ENCODE results near the gene CANX. TPM values are rescaled to one million over a fixed set of nuclear protein-coding genes. Genes with fewer than 3 reads are reported as not detected.

CANX gene
- total RNA-seq, 1 donor from 2014 or later = 514 TPM

DNA sequence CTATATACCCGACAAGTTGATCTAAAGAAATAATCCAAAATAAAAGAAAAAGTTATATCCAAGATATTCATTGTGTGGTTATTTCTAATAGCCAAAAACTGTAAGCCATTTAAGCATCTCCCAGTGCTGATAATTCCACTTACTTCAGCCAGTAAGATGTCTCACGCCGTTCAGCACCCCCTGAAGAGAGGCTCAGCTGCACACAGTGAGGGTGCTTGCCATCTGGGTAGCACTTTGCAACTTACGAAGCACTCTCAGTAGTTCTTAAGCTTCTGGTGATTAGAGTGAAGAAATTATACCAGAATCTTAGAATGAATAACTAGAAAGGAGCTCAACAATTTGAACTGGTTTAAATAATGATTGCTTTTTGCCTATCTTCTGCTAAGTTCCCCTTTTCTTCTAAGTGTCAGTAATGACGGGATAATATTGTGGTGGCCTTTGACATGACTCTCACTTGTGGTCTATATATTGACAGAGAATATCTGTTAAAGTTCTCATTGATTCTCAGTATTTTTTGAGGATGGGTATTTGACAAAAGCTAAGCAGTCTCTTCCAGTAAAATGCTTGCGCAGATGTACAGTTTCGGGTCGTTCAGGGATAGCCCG, 68.8 kb downstream of the CANX start:
- Mint-ChIP-seq H3K9me3 (no peaks in the 10 kb centered on the region), H3K4me1 (peaks cover 18% of the 10 kb centered on the region), H3K27ac (no peak overlapping the region), H3K4me3 (no peak overlapping the region), H3K36me3 (ENCODE audit: low read depth) (peaks cover 42% of the 10 kb centered on the region), H3K27me3 (no peaks in the 10 kb centered on the region)
- intact Hi-C loops (cut with micrococcal nuclease) = no loop called here
- DNase-seq = no peak

DNA sequence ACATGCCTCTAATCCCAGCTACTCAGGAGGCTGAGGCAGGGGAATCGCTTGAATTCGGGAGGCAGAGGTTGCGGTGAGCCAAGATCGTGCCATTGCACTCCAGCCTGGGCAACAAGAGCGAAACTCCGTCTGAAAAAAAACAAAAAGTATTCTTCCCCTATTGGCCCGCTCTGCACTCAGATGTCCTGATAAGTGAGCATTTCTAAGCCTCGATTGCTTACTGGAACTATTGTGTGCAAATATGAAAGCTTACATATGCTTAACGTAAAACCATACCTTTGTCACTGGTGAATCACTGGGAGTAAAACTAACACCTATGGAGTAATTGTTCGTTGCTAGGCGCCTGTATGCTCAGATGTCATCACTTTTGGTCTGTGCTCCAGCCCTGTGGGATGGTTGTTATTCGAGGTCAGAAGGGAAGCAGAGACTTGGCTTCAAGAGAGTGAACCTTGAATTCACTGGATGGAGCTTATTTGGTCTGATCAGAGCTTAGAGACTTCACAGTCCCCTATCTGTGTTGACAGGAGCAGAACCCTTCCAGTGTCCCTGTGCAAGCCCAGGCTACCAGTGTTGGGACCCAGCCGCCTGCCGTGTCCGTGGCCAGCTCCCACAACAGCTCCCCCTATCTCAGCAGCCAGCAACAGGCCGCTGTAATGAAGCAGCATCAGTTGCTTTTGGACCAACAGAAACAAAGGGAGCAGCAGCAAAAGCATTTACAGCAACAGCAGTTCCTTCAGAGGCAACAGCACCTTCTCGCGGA, 69.7 kb downstream of the CANX start:
- peaks cover 51% of the 10 kb centered on the region for H3K36me3 Mint-ChIP-seq (ENCODE audit: low read depth)
- H3K4me3 Mint-ChIP-seq = no peak overlapping the region
- H3K27me3 Mint-ChIP-seq = no peaks in the 10 kb centered on the region
- H3K4me1 Mint-ChIP-seq = peaks cover 10% of the 10 kb centered on the region
- no peaks in the 10 kb centered on the region for H3K9me3 Mint-ChIP-seq
- no peak for DNase-seq
- intact Hi-C loops (cut with micrococcal nuclease) = no loop called here
- H3K27ac Mint-ChIP-seq = no peak overlapping the region

DNA sequence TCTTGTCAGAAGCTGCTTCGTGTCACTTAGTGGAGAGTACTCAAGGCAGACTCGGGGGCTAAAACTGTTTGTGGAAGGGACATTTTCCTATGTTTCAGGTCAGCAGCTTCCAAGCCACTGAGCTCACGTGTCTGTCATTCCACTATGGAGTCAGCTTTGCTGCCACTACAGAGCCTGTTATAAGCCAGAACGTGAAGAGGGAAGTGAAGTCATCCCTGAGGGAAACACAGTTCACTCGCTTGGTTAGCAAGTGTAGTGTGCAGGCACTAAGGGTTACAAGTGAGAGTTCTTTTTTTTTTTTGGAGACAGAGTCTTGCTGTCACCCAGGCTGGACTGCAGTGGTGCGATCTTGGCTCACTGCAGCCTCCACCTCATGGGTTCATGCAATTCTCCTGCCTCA, 70.5 kb downstream of the CANX start:
- Mint-ChIP-seq H3K9me3 (no peaks in the 10 kb centered on the region), H3K4me1 (peaks cover 6% of the 10 kb centered on the region), H3K27ac (no peak overlapping the region), H3K27me3 (no peaks in the 10 kb centered on the region), H3K4me3 (no peak overlapping the region), H3K36me3 (ENCODE audit: low read depth) (peaks cover 53% of the 10 kb centered on the region)
- DNase-seq = no peak
- intact Hi-C loops (cut with micrococcal nuclease) = no loop called here

DNA sequence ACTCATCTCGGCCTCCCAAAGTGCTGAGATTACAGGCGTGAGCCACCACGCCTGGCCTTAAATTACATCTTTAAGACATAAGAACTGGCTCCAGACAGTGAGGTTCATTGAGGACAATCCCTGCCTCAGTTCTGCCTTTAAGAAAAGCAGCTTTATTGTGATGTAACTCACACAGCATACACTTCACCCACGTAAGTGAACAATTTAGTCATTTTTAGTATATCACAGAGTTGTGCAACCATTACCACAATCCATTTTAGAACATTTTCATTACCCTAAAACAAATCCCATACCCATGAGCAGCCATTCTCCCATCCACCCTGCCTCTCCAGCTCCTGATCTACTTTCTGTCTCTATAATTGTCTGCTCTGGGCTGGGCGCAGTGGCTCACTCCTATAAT, 71.0 kb downstream of the CANX start:
- H3K27me3 Mint-ChIP-seq = no peaks in the 10 kb centered on the region
- H3K4me1 Mint-ChIP-seq = peaks cover 6% of the 10 kb centered on the region
- no peak overlapping the region for H3K27ac Mint-ChIP-seq
- DNase-seq = no peak
- no peaks in the 10 kb centered on the region for H3K9me3 Mint-ChIP-seq
- intact Hi-C loops (cut with micrococcal nuclease) = no loop called here
- no peak overlapping the region for H3K4me3 Mint-ChIP-seq
- peaks cover 53% of the 10 kb centered on the region for H3K36me3 Mint-ChIP-seq (ENCODE audit: low read depth)

DNA sequence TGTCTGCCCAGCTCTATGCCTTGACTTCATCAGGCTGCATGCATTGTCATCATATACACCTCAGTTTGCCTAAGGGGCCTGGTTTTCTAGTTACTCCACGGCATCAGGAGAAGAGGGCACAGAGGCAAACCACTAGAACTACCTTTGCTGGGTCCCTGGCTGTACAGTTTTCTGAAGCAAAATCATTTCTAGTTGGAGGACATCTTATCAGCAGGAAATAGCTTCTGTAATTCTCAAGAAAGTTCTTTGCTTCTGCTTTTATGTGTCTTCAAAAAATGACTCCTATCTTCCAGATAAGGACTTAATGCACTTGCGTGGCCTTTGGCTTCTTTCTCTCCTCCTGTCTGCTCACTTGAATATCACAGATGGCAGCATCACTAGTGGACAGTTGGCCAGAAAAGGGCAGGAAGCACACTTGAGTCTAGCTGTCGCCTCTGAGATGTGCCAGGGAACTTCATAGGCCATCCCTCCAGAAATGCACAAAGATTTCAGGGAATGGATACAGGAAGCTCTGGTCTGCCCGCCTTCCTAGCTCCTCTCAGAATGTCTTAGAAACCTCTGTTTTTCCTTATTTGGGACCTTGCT, 72.6 kb downstream of the CANX start:
- Mint-ChIP-seq H3K27ac (no peak overlapping the region), H3K4me1 (peaks cover 2% of the 10 kb centered on the region), H3K4me3 (no peak overlapping the region), H3K27me3 (no peaks in the 10 kb centered on the region), H3K36me3 (ENCODE audit: low read depth) (peaks cover 47% of the 10 kb centered on the region), H3K9me3 (no peaks in the 10 kb centered on the region)
- no peak for DNase-seq
- intact Hi-C loops (cut with micrococcal nuclease) = no loop called here

DNA sequence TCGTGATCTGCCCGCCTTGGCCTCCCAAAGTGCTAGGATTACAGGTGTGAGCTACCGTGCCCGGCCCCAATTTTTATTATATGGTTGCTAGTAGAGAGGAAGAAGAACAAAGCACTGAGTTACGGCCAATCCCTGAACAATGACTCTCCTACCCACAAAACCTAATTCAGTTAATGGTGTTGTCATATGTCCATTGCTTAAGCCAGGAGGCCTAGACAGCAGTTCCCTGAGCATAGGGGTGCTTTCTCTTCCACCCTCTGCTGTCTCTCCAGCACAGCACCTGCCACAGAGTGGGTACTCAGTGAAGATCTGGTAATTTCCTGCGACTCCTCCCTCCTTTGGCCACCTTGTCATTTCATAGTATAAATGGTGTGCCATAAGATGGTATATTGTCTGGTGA, 73.6 kb downstream of the CANX start:
- Mint-ChIP-seq H3K4me3 (no peak overlapping the region), H3K9me3 (no peaks in the 10 kb centered on the region), H3K27ac (no peak overlapping the region), H3K27me3 (no peaks in the 10 kb centered on the region), H3K4me1 (peaks cover 2% of the 10 kb centered on the region), H3K36me3 (ENCODE audit: low read depth) (peaks cover 47% of the 10 kb centered on the region)
- intact Hi-C loops (cut with micrococcal nuclease) = no loop called here
- DNase-seq = no peak

DNA sequence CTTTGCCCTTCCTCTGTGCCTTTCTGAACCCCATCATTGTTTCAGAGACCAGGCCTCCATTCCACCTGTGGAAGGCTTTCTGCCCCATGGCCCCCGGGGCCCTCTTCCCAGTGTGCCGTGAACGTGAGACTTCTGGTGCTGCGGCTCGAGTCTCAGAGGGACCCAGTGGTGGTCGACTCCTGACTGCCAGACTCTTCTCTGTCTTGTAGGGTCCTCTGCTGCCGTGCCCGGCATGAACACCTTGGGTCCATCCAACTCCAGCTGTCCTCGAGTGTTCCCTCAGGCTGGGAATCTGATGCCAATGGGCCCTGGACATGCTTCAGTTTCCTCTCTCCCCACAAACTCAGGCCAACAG, 74.9 kb downstream of the CANX start:
- Mint-ChIP-seq H3K27me3 (no peaks in the 10 kb centered on the region), H3K4me3 (no peak overlapping the region), H3K4me1 (no peaks in the 10 kb centered on the region)

DNA sequence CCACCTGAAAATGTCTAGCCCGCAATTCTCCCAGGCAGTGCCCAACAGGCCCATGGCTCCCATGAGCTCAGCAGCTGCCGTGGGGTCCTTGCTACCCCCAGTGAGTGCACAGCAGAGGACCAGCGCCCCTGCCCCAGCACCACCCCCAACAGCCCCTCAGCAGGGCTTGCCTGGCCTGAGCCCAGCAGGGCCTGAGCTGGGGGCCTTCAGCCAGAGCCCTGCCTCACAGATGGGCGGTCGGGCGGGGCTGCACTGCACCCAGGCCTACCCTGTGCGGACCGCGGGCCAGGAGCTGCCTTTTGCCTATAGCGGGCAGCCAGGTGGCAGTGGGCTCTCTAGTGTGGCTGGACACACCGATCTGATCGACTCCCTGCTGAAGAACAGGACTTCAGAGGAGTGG, 75.7 kb downstream of the CANX start:
- intact Hi-C loops (cut with micrococcal nuclease) = no loop called here
- Mint-ChIP-seq H3K4me1 (no peaks in the 10 kb centered on the region), H3K27me3 (no peaks in the 10 kb centered on the region), H3K4me3 (no peak overlapping the region), H3K36me3 (ENCODE audit: low read depth) (peaks cover 44% of the 10 kb centered on the region), H3K9me3 (no peaks in the 10 kb centered on the region), H3K27ac (no peak overlapping the region)
- no peak for DNase-seq

More for the DNA sequence above, 74.9 kb downstream of the CANX start:
- peaks cover 44% of the 10 kb centered on the region for H3K36me3 Mint-ChIP-seq (ENCODE audit: low read depth)
- no peaks in the 10 kb centered on the region for H3K9me3 Mint-ChIP-seq
- intact Hi-C loops (cut with micrococcal nuclease) = no loop called here
- no peak for DNase-seq
- H3K27ac Mint-ChIP-seq = no peak overlapping the region

DNA sequence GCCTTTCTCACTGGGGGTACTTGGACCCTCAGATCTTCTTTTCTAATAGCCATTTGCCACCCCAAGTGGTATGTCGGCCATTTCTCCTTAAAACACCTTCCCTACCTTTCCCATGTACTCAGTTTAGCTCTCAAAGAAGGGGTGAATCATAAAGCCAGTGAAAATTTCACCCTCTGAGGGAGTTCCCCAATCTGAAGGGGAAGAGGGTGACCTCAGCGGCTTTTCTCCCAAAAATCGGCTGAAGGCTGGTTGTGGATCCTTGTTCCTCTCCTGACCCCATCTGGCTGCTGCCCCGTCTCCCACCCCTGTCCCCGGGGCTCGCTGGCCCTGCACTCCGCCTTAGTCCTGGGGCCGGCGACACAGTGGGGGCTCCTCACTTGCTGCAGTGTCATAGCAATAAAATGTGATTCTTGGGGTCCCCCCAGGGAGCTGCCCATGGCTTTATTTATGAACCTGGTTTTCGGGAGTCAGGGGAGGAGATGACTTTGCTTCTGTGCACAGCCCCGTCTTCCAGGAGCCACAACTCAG, 77.7 kb downstream of the CANX start:
- Mint-ChIP-seq H3K4me3 (no peak overlapping the region), H3K27me3 (no peaks in the 10 kb centered on the region), H3K9me3 (no peaks in the 10 kb centered on the region), H3K27ac (no peak overlapping the region), H3K4me1 (no peaks in the 10 kb centered on the region), H3K36me3 (ENCODE audit: low read depth) (peaks cover 32% of the 10 kb centered on the region)
- intact Hi-C loops (cut with micrococcal nuclease) = no loop called here
- DNase-seq = no peak

DNA sequence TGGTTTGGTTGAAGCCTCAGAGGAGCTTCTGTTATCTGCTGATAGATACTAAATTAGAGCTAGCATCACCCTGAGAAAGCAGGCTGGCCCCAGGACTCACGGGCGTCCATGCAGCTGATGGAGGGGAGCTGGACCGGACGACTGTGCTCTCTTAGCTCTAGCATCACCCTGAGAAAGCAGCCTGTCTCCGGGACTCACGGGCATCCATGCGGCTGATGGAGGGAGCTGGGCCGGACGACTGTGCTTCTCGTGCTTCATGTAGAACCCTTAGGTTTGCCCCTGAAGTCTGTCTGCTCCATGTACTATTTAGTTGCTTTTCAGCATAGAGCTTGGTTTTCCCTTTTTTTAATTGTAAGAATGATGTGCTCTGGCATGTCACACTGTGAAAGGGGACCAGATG, 78.7 kb downstream of the CANX start:
- Mint-ChIP-seq H3K9me3 (no peaks in the 10 kb centered on the region), H3K4me3 (no peak overlapping the region), H3K27ac (no peak overlapping the region), H3K27me3 (no peaks in the 10 kb centered on the region), H3K4me1 (no peaks in the 10 kb centered on the region), H3K36me3 (ENCODE audit: low read depth) (peaks cover 26% of the 10 kb centered on the region)
- DNase-seq = no peak
- intact Hi-C loops (cut with micrococcal nuclease) = no loop called here

DNA sequence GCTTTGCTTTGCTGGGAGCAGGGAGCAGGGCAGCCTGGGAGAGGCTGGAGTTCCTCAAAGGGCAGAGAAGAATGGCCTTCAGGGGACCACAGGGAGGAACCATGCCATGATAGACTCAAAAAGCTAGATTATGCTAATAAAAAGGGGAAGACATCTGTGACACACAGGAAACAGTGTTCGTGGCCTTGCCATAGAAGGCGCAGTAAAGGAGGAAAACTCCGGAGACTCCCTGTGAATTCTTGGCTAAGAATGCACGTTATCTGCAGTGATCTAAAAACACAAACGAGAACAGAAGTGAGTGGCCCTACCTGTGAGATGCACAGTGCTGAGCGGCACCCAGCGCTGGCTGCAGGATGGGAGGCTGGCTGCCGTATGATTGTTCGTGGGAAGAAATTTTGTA, 79.1 kb downstream of the CANX start:
- Mint-ChIP-seq H3K36me3 (ENCODE audit: low read depth) (peaks cover 21% of the 10 kb centered on the region), H3K4me3 (no peak overlapping the region), H3K27ac (no peak overlapping the region), H3K27me3 (no peaks in the 10 kb centered on the region), H3K9me3 (no peaks in the 10 kb centered on the region), H3K4me1 (no peaks in the 10 kb centered on the region)
- intact Hi-C loops (cut with micrococcal nuclease) = no loop called here
- DNase-seq = no peak

DNA sequence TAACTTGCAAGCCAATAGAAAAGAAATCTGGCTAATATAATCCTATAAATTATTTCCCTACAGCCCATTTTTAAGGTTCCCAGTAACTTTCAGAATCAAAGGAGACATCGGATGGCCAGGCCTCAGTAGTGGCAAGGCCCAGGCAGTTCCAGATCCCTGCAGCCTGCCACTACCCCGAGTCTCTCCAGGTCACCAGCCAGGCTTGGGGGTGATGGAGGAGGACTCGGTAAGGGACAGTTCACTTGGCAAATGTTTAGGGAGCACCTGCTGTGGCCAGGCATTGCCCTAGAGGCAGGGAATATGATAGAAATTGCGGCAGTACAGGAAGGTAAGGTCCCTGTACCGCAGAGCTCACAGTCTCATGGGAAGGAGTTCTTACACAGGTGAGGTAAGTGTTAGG, 79.8 kb downstream of the CANX start:
- H3K27me3 Mint-ChIP-seq = no peaks in the 10 kb centered on the region
- H3K4me3 Mint-ChIP-seq = no peak overlapping the region
- H3K36me3 Mint-ChIP-seq (ENCODE audit: low read depth) = peaks cover 14% of the 10 kb centered on the region
- intact Hi-C loops (cut with micrococcal nuclease) = no loop called here
- no peaks in the 10 kb centered on the region for H3K4me1 Mint-ChIP-seq
- no peak for DNase-seq
- H3K9me3 Mint-ChIP-seq = no peaks in the 10 kb centered on the region
- H3K27ac Mint-ChIP-seq = no peak overlapping the region

DNA sequence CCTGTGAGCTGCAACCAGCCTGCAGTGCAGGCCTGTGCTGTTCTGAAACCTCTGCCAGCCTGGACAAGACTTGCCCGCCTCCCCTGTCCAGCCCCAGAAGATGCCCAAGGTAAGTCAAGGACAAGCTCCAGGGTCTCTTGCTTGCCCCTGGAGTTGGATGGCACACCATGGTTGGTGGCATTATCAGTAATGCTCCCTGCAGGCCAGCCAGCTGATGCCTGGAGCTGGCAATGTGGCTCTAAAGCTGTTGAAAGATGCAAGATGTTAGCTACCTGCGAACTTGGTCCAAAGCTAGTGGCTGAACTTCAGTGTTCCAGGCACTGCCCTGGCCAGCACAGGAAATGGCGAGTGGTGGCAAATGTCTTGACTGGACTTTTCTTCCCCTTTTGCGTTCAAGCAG, 81.1 kb downstream of the CANX start:
- intact Hi-C loops (cut with micrococcal nuclease) = no loop called here
- Mint-ChIP-seq H3K4me1 (no peaks in the 10 kb centered on the region), H3K9me3 (no peaks in the 10 kb centered on the region), H3K4me3 (no peak overlapping the region), H3K27ac (no peak overlapping the region), H3K36me3 (ENCODE audit: low read depth) (peaks cover 12% of the 10 kb centered on the region), H3K27me3 (no peaks in the 10 kb centered on the region)
- DNase-seq = no peak

DNA sequence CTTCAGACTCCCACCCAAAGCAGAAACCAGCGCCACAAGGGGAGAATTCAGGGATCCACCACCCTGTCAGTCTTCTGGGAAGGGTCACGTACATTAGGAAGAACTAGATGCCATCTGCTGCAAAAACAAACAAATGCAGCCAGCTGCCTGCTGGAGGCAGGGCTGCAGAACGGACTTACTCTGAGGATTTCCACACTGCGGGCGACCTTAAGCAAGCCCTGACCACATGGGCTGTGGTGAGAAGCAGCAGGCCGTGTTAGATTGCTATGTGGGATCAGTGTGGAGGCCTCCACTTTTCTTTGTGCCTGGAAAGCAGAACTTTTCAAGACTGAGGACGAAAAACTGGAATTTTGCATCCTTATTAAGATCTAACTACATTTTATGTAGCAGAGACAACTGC, 81.6 kb downstream of the CANX start:
- H3K9me3 Mint-ChIP-seq = no peaks in the 10 kb centered on the region
- DNase-seq = no peak
- no peaks in the 10 kb centered on the region for H3K4me1 Mint-ChIP-seq
- H3K27ac Mint-ChIP-seq = no peak overlapping the region
- intact Hi-C loops (cut with micrococcal nuclease) = no loop called here
- H3K27me3 Mint-ChIP-seq = no peaks in the 10 kb centered on the region
- peaks cover 12% of the 10 kb centered on the region for H3K36me3 Mint-ChIP-seq (ENCODE audit: low read depth)
- H3K4me3 Mint-ChIP-seq = no peak overlapping the region
